OCI-LY7 (cell line): ENCODE measurements around the gene KCNB1. TPM values are rescaled to one million over a fixed set of nuclear protein-coding genes. Genes with fewer than 3 reads are reported as not detected.

Experiments used
- BruUV-seq: library from RNA; stranded (reverse); fragments of 400-500 nt; replicated peaks from 2 replicates; lab custom pipeline; 2021; lab: Mats Ljungman, UMichigan
- CTCF ChIA-PET: fragments of 300-600 bp; sonication (Branson Sonifier 250); formaldehyde crosslinking; loops from one replicate; lab custom pipeline; 2022; ENCODE audit warnings: antibody characterized with exemption; ENCODE audit not compliant: unreplicated experiment; lab: Charles Lee
- POLR2A ChIA-PET: fragments of 300-600 bp; sonication (Branson Sonifier 250); formaldehyde crosslinking; loops from one replicate; lab custom pipeline; 2022; ENCODE audit warnings: antibody characterized with exemption; lab: Charles Lee
- DNase-seq: peaks from one replicate; pipeline ENCODE4 v3.0.0-alpha.2; 2015; ENCODE audit warnings: low spot score
- H2AFZ ChIP-seq: fragments of 200-600 bp; sonication (generic), shearing (Covaris generic); 2 replicates; pipeline ENCODE4 v1.6.1; 2014; ENCODE audit warnings: mild to moderate bottlenecking, antibody characterized with exemption, low read length, moderate library complexity
- H3K27ac ChIP-seq: fragments of 200-600 bp; sonication (generic); 2 replicates; pipeline ENCODE4 v1.5.1; 2014; ENCODE audit warnings: mixed run types, low read depth, mild to moderate bottlenecking, moderate library complexity, low read length, inconsistent platforms; ENCODE audit not compliant: poor library complexity, severe bottlenecking
- H3K36me3 ChIP-seq: fragments of 200-600 bp; sonication (generic); 2 replicates; pipeline ENCODE4 v1.6.1; 2014; ENCODE audit warnings: mild to moderate bottlenecking, antibody characterized with exemption, low read length, moderate library complexity, mixed read lengths; ENCODE audit not compliant: insufficient read depth
- H3K4me1 ChIP-seq: fragments of 200-600 bp; sonication (generic); 2 replicates; pipeline ENCODE4 v1.5.1; 2014; ENCODE audit warnings: mild to moderate bottlenecking, low read length; ENCODE audit not compliant: insufficient read depth, poor library complexity, severe bottlenecking
- H3K4me2 ChIP-seq: fragments of 200-600 bp; sonication (generic); 2 replicates; pipeline ENCODE4 v1.6.1; 2014; ENCODE audit warnings: mild to moderate bottlenecking, low read length
- H3K4me3 ChIP-seq: fragments of 200-600 bp; sonication (generic); 2 replicates; pipeline ENCODE4 v1.5.1; 2014; ENCODE audit warnings: mild to moderate bottlenecking, low read depth, low read length; ENCODE audit not compliant: poor library complexity, severe bottlenecking
- H3K79me2 ChIP-seq: fragments of 200-600 bp; sonication (generic); 2 replicates; pipeline ENCODE4 v1.6.1; 2016; ENCODE audit warnings: low read depth, mild to moderate bottlenecking, low read length, moderate library complexity, mixed read lengths; ENCODE audit not compliant: insufficient read depth
- H3K9me2 ChIP-seq: fragments of 200-600 bp; sonication (generic); 2 replicates; pipeline ENCODE4 v1.6.1; 2016; ENCODE audit warnings: mild to moderate bottlenecking, low read length, mixed read lengths; ENCODE audit not compliant: insufficient read depth
- H3K9me3 ChIP-seq: fragments of 200-600 bp; sonication (generic); 2 replicates; pipeline ENCODE4 v1.6.1; 2014; ENCODE audit warnings: mild to moderate bottlenecking, mixed run types, low read length, mixed read lengths
- H4K20me1 ChIP-seq: fragments of 200-600 bp; sonication (generic); 2 replicates; pipeline ENCODE4 v1.6.1; 2014; ENCODE audit warnings: mild to moderate bottlenecking, antibody characterized with exemption, low read length, moderate library complexity, mixed read lengths; ENCODE audit not compliant: insufficient read depth
- CTCF ChIP-seq: fragments of 200-600 bp; sonication (generic); conservative IDR thresholded peaks from 2 replicates; pipeline ENCODE4 v1.5.1; 2014; ENCODE audit warnings: mild to moderate bottlenecking, antibody characterized with exemption, low read length, moderate library complexity, mixed read lengths
- EZH2phosphoT487 ChIP-seq: fragments of 200-600 bp; sonication (generic); IDR thresholded peaks from 2 replicates; pipeline ENCODE4 v1.6.1; 2018; ENCODE audit warnings: low read depth, borderline replicate concordance, mild to moderate bottlenecking, mixed run types, antibody characterized with exemption, low read length, moderate library complexity, mixed read lengths
- intact Hi-C: fragments of 100-400 bp; cut with micrococcal nuclease; formaldehyde crosslinking; loops from one replicate; pipeline ENCODE4 v1.10.0; 2022; ENCODE audit not compliant: unreplicated experiment
- total RNA-seq, 2 experiments: library from RNA; depleted of rRNA in 1 of 2; stranded (reverse); fragments of >200 nt in 1 of 2; shearing (Covaris generic) in 1 of 2; gene quantifications; 2 replicates each; pipeline ENCODE4 v1.2.3, GENCODE V29; 2014 to 2022

The KCNB1 gene
- total RNA-seq, 2 experiments from 2014 or later, result not detected

DNA sequence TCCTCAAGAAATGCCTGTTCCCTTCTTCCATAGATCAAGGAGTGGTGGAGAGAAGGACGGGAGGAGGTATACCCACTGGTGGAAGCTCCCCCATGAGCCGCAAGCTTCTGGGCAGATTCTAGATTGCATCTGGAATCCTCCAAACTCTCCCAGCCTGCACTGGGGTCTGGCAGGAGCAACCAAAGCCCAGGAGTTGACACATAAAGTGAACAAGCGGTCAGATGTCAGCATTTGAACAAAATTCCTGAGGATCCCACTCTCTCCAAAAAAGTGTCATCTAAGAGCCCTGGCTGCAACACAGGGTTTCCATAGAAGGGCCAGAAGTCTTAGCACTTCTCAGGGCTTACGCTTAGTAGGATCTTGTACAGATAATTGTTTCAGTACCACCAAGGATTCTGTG is 88.2 kb downstream of the KCNB1 start:
- DNase-seq, result no peak
- no peak overlapping the region for H3K27ac ChIP-seq
- BruUV-seq, result no TSS peak
- TF ChIP-seq EZH2phosphoT487, result no peak
- H2AFZ ChIP-seq, result no peak overlapping the region
- no peaks in the 10 kb centered on the region for H4K20me1 ChIP-seq
- intact Hi-C loops, result no loop called here
- H3K79me2 ChIP-seq, result no peaks in the 10 kb centered on the region
- no peaks in the 10 kb centered on the region for H3K36me3 ChIP-seq
- no peaks in the 10 kb centered on the region for H3K4me1 ChIP-seq
- no peak overlapping the region for H3K4me2 ChIP-seq
- ChIA-PET POLR2A (no interaction called here), CTCF (no interaction called here)
- no peaks in the 10 kb centered on the region for H3K9me3 ChIP-seq
- no peak overlapping the region for H3K4me3 ChIP-seq
- H3K9me2 ChIP-seq, result no peaks in the 10 kb centered on the region

DNA sequence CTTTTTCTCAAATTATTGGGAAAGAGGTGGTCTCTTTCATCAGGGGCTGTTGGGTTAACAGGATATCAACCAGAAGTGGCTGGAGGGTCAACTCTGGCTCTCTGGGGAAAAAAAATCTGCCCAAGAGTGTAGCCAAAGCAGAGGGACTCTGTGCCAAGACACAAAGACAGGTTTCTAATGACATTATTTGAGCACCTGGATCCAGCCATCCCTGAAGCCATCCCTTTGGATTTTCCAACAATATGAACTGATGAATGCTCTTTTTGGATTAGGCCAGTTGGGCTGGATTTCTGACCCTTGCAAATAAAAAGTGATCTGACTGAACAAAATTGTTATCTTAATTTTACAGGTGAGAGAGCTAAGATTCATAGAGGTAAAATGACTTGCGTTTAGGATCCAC is 88.7 kb downstream of the KCNB1 start:
- intact Hi-C loops, result no loop called here
- no peaks in the 10 kb centered on the region for H3K9me3 ChIP-seq
- H3K4me2 ChIP-seq, result no peak overlapping the region
- H3K4me3 ChIP-seq, result no peak overlapping the region
- H3K79me2 ChIP-seq, result no peaks in the 10 kb centered on the region
- no peak overlapping the region for H2AFZ ChIP-seq
- H3K36me3 ChIP-seq, result no peaks in the 10 kb centered on the region
- no peaks in the 10 kb centered on the region for H3K9me2 ChIP-seq
- no TSS peak for BruUV-seq
- H3K27ac ChIP-seq, result no peak overlapping the region
- CTCF ChIA-PET, result no interaction called here
- TF ChIP-seq EZH2phosphoT487 (no peak), CTCF (no peak)
- POLR2A ChIA-PET, result no interaction called here
- DNase-seq, result no peak
- no peaks in the 10 kb centered on the region for H3K4me1 ChIP-seq
- H4K20me1 ChIP-seq, result no peaks in the 10 kb centered on the region

GRCh38 chr20:49392745-49393144 is 89.7 kb downstream of the KCNB1 start:
- CTCF ChIA-PET, result no interaction called here
- no peak overlapping the region for H3K27ac ChIP-seq

More at GRCh38 chr20:49392745-49393144, 89.7 kb downstream of the KCNB1 start:
- no peaks in the 10 kb centered on the region for H3K9me2 ChIP-seq
- no peak overlapping the region for H3K4me2 ChIP-seq
- H2AFZ ChIP-seq, result no peak overlapping the region
- H3K4me3 ChIP-seq, result no peak overlapping the region
- intact Hi-C loops, result no loop called here
- no peaks in the 10 kb centered on the region for H4K20me1 ChIP-seq
- no peaks in the 10 kb centered on the region for H3K79me2 ChIP-seq
- no peaks in the 10 kb centered on the region for H3K9me3 ChIP-seq
- no peaks in the 10 kb centered on the region for H3K36me3 ChIP-seq
- TF ChIP-seq EZH2phosphoT487 (no peak), CTCF (no peak)
- POLR2A ChIA-PET, result no interaction called here
- BruUV-seq, result no TSS peak
- no peaks in the 10 kb centered on the region for H3K4me1 ChIP-seq
- no peak for DNase-seq
